GM23338 (cell line): Measurements from ENCODE around the gene GLRA2. TPM values are rescaled to one million over a fixed set of nuclear protein-coding genes. Genes with fewer than 3 reads are reported as not detected.

Source experiments
- ATAC-seq: fragments of 200-7000 bp; cut with Tn5 transposase; 3 replicates; pipeline ENCODE4 v1.9.1; 2020
- DNase-seq: peaks from one replicate; pipeline ENCODE4 v3.0.0-alpha.2; 2015; ENCODE audit warnings: low spot score
- H2AFZ ChIP-seq: fragments of 200-600 bp; sonication (generic); 2 replicates; pipeline ENCODE4 v1.8.0; 2016; ENCODE audit warnings: antibody characterized with exemption, mild to moderate bottlenecking, moderate library complexity
- H3F3A ChIP-seq: fragments of 200-600 bp; sonication (generic); replicated peaks from 2 replicates; pipeline ENCODE4 v1.8.0; 2017; ENCODE audit warnings: antibody characterized with exemption, mixed run types, low read depth
- H3K27ac ChIP-seq: fragments of 200-600 bp; sonication (generic); 2 replicates; pipeline ENCODE4 v1.6.1; 2016; ENCODE audit warnings: low read depth
- H3K27me3 ChIP-seq: fragments of 200-600 bp; sonication (generic); 2 replicates; pipeline ENCODE4 v1.8.0; 2016; ENCODE audit warnings: mild to moderate bottlenecking, mixed run types, moderate library complexity; ENCODE audit not compliant: insufficient read depth
- H3K36me3 ChIP-seq: fragments of 200-600 bp; sonication (generic); 2 replicates; pipeline ENCODE4 v1.8.0; 2016; ENCODE audit warnings: mild to moderate bottlenecking; ENCODE audit not compliant: insufficient read depth
- H3K4me1 ChIP-seq: fragments of 200-600 bp; sonication (generic); 2 replicates; pipeline ENCODE4 v1.8.0; 2016; ENCODE audit warnings: mild to moderate bottlenecking, moderate library complexity; ENCODE audit not compliant: insufficient read depth
- H3K4me2 ChIP-seq: fragments of 200-600 bp; sonication (generic); 2 replicates; pipeline ENCODE4 v1.7.1; 2017; ENCODE audit warnings: mixed run types
- H3K4me3 ChIP-seq: fragments of 200-600 bp; sonication (generic); 2 replicates; pipeline ENCODE4 v1.6.1; 2016; ENCODE audit warnings: mixed run types
- H3K79me2 ChIP-seq: fragments of 200-600 bp; sonication (generic); replicated peaks from 2 replicates; pipeline ENCODE4 v1.8.0; 2017; ENCODE audit warnings: mild to moderate bottlenecking; ENCODE audit not compliant: insufficient read depth
- H3K9me2 ChIP-seq: fragments of 200-600 bp; sonication (generic); 2 replicates; pipeline ENCODE4 v1.8.0; 2017; ENCODE audit not compliant: insufficient read depth
- H4K20me1 ChIP-seq: fragments of 200-600 bp; sonication (generic); replicated peaks from 2 replicates; pipeline ENCODE4 v1.8.0; 2017; ENCODE audit warnings: mild to moderate bottlenecking; ENCODE audit not compliant: insufficient read depth
- H3K27ac Mint-ChIP-seq: 2 replicates; pipeline ENCODE4 v1.8.0; 2020; ENCODE audit warnings: inconsistent platforms, mild to moderate bottlenecking, moderate library complexity, mixed read lengths
- H3K27me3 Mint-ChIP-seq: 3 replicates; pipeline ENCODE4 v1.8.0; 2022; ENCODE audit warnings: low read depth, mild to moderate bottlenecking, moderate library complexity, mixed read lengths, inconsistent platforms; ENCODE audit not compliant: insufficient read depth, poor library complexity
- H3K36me3 Mint-ChIP-seq: 3 replicates; pipeline ENCODE4 v1.8.0; 2021; ENCODE audit warnings: low read depth, mild to moderate bottlenecking, inconsistent platforms, moderate library complexity, mixed read lengths
- H3K4me1 Mint-ChIP-seq: 3 replicates; pipeline ENCODE4 v1.8.0; 2020; ENCODE audit warnings: mild to moderate bottlenecking, inconsistent platforms, mixed read lengths
- H3K4me3 Mint-ChIP-seq: 3 replicates; pipeline ENCODE4 v1.8.0; 2021; ENCODE audit warnings: moderate library complexity, mild to moderate bottlenecking, inconsistent platforms, mixed read lengths
- H3K9me3 Mint-ChIP-seq: 3 replicates; pipeline ENCODE4 v1.8.0; 2020; ENCODE audit warnings: moderate library complexity, mild to moderate bottlenecking, inconsistent platforms, mixed read lengths
- CREB1 ChIP-seq: fragments of 250-450 bp; sonication (Bioruptor Pico); IDR thresholded peaks from 2 replicates; pipeline ENCODE4 v1.5.0; 2020; ENCODE audit warnings: low read depth, mild to moderate bottlenecking, moderate library complexity
- CTCF ChIP-seq, 2 experiments: fragments of 200-600 bp in 1 of 2; sonication (generic) in 1 of 2; conservative IDR thresholded peaks; 2 replicates each; pipeline versions ENCODE4 v1.5.1 to v1.6.1; 2016 to 2017; ENCODE audit warnings: antibody characterized with exemption in 2 of 2, low read depth in 2 of 2, mild to moderate bottlenecking in 2 of 2, moderate library complexity in 1 of 2
- ETS1 ChIP-seq: IDR thresholded peaks from 2 replicates; pipeline ENCODE4 v1.6.1; 2016; ENCODE audit warnings: antibody characterized with exemption
- EZH2 ChIP-seq: fragments of 200-600 bp; sonication (generic); IDR thresholded peaks from one replicate; pipeline ENCODE4 v1.8.0; 2017; ENCODE audit warnings: antibody characterized with exemption, mild to moderate bottlenecking, low read depth; ENCODE audit not compliant: unreplicated experiment
- JUNB ChIP-seq: IDR thresholded peaks from one replicate; pipeline ENCODE4 v1.6.1; 2016; ENCODE audit warnings: antibody characterized with exemption; ENCODE audit not compliant: unreplicated experiment
- NANOG ChIP-seq: IDR thresholded peaks from 2 replicates; pipeline ENCODE4 v1.6.1; 2016; ENCODE audit warnings: antibody characterized with exemption, borderline replicate concordance
- POLR2AphosphoS5 ChIP-seq: IDR thresholded peaks from 2 replicates; pipeline ENCODE4 v1.6.1; 2016; ENCODE audit warnings: antibody characterized with exemption, low read depth
- REST ChIP-seq: IDR thresholded peaks from one replicate; pipeline ENCODE4 v1.6.1; 2018; ENCODE audit warnings: antibody characterized with exemption; ENCODE audit not compliant: unreplicated experiment
- STAT1 ChIP-seq: IDR thresholded peaks from one replicate; pipeline ENCODE4 v1.6.1; 2016; ENCODE audit warnings: antibody characterized with exemption; ENCODE audit not compliant: unreplicated experiment
- ZNF462 ChIP-seq: fragments of 250-450 bp; sonication (Bioruptor Pico); IDR thresholded peaks from 2 replicates; pipeline ENCODE4 v1.5.0; 2020; ENCODE audit warnings: mild to moderate bottlenecking, moderate library complexity
- polyA plus RNA-seq: library from polyadenylated mRNA; unstranded; fragments of >200 nt; fragmentation: Nextera tagmentation; extraction: Ambion mirVana; gene quantifications from 2 replicates; pipeline ENCODE4 v1.2.1, GENCODE V29; 2016
- total RNA-seq: library from RNA; depleted of rRNA; stranded (reverse); fragments of >200 nt; shearing (Covaris generic); gene quantifications from 2 replicates; pipeline ENCODE4 v1.2.3, GENCODE V29; 2014

The GLRA2 gene
- total and polyA plus RNA-seq, 2 experiments from 2014 or later: not detected

- TF ChIP-seq REST (no peak), CREB1 (no peak), POLR2AphosphoS5 (no peak), CTCF (conservative IDR thresholded peaks at IDR 0.05; ENCODE audit: low read depth in 2 of 2) (no peak), NANOG (no peak), JUNB (no peak)
Measured at GRCh38 chrX:14738643-14739042, 209.3 kb downstream of the GLRA2 start (continued).

- H3K27ac Mint-ChIP-seq: no peak overlapping the region
- H3K36me3 Mint-ChIP-seq: no peaks in the 10 kb centered on the region
- H3K4me3 Mint-ChIP-seq: no peak overlapping the region
- no peak overlapping the region for H2AFZ ChIP-seq
- H3K4me2 ChIP-seq: no peak overlapping the region
- no peaks in the 10 kb centered on the region for H3K36me3 ChIP-seq
- no peaks in the 10 kb centered on the region for H4K20me1 ChIP-seq
- H3K9me2 ChIP-seq: no peaks in the 10 kb centered on the region
- no peaks in the 10 kb centered on the region for H3K79me2 ChIP-seq
- H3K27ac ChIP-seq: no peak overlapping the region
- peaks cover 1% of the 10 kb centered on the region for H3K27me3 Mint-ChIP-seq
- no peak overlapping the region for H3K4me3 ChIP-seq
- DNase-seq (no peak), ATAC-seq (no peak)
- no peaks in the 10 kb centered on the region for H3K4me1 ChIP-seq
- no peaks in the 10 kb centered on the region for H3K9me3 Mint-ChIP-seq
- no peaks in the 10 kb centered on the region for H3K27me3 ChIP-seq
- H3F3A ChIP-seq: no peaks in the 10 kb centered on the region
- peaks cover 9% of the 10 kb centered on the region; the same call in 2 of the 3 replicates for H3K4me1 Mint-ChIP-seq
- TF ChIP-seq STAT1: no peak
- TF ChIP-seq CTCF (conservative IDR thresholded peaks at IDR 0.05; ENCODE audit: low read depth in 2 of 2): no peak
- no peak for TF ChIP-seq ZNF462
- no peak for TF ChIP-seq JUNB
- TF ChIP-seq EZH2: no peak
- TF ChIP-seq NANOG: no peak
- no peak for TF ChIP-seq CREB1
- no peak for TF ChIP-seq ETS1
Measured at GRCh38 chrX:14753441-14753840, 224.1 kb downstream of the GLRA2 start.
